NCI-H1417 (cell line): Measurements from ENCODE around the gene HACD3.
A peak's percentile ranks its signal among the peaks of the same experiment; 100 is the strongest.
"Not testable (repeated sequence)": the region's sequence is repeated elsewhere in the genome, so short reads cannot be mapped to it uniquely, and the experiment has no call there.

ENCODE experiments used
- DNase-seq, 3 experiments: peaks; one replicate each; lab custom pipeline; 2025; lab: John Stamatoyannopoulos, UW

The HACD3 gene

DNA sequence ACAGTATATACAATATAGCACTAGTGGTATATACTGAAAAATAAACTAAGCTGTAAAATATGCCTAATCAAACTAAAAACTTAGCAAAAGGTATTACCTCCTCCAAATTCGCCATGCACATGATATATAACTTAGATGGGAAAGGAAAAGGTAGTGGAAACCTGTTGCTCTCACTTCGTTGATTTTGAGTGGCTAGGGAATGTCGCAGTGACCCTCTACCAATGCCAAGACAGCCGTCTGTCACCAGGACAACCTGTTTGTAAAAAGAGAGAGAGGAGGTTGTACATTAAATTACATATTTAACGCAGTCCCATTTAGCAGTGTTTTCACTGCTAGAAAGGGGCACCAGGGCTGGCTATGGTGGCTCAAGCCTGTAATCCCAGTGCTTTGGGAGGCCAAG is 69.4 kb downstream of the HACD3 start:
- no peak for DNase-seq

DNA sequence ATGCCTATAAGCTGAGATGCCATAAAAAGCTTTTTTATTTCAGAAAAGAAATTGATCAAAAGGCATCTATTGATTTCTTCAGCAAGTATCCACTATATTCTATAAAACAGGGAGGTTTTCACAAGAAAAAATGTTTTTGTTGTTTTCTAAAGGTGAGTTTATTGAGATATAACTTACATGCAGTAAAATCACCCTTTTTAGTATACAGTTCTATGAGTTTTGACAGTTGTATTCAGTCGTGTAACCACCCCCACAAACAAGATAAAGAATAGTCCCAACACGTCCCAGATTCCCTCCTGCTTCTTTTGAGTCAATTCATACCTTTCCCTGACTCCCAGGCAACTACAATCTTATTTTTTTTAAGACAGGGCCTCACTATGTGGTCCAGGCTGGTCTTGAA is 72.9 kb downstream of the HACD3 start:
- no peak for DNase-seq

DNA sequence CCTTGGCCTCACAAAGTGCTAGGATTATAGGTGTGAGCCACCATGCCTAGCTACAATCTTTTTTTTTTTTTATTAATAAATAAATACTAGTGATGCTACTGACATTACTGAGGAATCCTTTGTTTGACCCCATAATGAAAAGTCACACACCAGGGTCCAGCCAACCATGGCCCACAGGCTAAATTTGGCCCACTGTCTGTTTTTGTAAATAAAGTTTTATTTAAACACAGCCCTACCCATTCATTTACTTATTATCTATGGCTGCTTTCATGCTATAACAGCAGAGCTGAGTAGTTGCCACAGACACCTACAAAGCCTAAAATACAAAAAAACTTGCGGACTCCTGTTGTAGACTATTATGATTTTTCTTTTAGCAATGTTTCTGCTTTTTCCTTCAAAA is 73.3 kb downstream of the HACD3 start:
- no peak for DNase-seq

DNA sequence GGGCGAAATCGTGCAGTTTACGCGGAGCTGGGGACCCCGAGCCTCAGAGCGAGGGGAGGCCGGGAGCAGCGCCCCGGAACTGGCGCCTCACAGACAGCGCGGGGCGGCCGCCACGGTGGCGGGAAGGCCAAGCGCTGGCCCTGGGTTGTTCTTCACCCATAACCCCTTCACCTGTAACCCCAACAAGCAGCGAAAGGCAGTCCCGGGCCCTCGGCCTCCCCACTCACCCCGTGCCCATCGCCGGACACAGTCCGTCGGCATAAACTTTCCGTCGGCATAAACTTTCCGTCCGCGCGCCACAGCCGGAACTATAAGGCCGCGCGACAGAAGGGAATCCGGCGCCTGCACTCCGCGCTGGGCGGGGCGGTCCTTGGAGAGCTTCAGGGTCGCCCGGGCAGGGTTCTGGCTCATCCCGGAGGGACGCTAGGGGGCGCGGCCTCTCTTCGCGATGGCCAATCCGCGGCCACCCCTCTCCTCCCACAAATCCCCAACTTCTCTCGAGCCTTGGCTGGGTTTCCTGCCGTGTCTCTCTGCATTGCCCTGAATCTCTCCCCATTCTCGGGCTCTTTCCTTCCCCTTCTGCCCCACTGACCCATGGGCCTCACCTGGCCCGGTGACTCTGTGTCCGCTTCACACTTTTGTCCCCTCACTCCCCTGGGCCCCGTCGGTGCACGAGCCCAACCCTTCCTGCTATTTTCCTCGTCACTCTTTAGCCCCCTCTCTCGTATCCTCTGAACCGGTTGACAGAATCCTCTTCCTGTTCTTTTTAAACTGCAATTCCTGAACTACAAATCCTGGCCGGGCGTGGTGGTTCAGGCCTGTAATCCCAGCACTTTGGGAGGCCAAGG is 80.8 kb downstream of the HACD3 start, which contains the start of gene INTS14:
INTS14 (minus strand) TSS at position 261 of the 848 bp plus-strand sequence. CDS start 3,751 bp downstream, outside the sequence.
- DNase-seq: peak; percentile 93 to 99 (median 99)

DNA sequence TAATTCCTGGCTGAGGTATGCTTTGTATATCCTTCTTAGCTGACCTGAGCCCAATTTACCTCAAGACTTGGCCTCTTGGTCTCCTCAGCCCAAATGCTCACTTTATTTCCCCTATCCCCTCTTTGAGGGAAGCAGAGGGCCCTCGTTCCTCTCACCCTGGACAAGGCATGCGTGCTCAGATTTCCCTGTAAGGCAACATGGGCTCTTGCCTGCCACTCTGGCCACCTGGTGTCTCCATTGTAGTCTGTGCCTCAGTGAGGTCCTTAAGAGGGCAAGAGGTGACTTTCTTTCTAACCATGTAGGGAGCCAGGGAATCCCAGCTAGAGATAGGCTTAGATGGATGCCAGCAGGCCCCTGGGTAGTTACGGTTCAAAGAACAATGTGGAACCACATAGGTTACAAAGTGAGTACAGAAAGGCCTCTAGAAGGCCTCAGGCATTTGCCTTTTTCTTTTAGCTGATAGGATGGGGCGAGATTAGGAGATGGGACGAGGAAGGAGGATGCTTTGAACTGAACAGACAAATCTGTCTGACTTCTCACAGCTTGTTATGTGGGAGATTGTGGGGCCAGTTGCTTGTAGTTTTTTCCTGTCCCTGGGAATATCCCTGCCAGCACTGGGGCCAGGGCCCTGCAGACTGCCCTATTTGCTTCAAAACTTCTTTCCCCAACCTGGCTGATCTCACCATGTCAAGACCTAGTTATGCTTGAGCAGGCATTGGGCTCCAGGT is 81.8 kb downstream of the HACD3 start:
- peak in 1 of 3 experiments; percentile 30 for DNase-seq

DNA sequence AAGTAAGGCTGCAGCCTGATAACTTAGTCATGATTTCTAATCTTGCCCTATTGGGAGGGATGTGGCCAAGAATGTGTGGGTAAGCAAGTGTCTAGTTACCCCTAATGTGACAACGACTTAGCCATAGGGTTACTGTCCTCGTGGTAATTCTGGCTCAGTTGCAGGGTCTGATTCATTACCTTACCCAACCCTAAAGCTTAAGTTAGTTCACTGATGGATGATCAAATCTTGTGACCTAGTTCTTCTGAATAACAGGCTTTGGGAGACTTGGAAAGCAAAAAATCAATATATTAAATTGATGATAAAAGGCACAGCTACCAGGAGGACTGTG is 82.3 kb downstream of the HACD3 start:
- DNase-seq: no peak

DNA sequence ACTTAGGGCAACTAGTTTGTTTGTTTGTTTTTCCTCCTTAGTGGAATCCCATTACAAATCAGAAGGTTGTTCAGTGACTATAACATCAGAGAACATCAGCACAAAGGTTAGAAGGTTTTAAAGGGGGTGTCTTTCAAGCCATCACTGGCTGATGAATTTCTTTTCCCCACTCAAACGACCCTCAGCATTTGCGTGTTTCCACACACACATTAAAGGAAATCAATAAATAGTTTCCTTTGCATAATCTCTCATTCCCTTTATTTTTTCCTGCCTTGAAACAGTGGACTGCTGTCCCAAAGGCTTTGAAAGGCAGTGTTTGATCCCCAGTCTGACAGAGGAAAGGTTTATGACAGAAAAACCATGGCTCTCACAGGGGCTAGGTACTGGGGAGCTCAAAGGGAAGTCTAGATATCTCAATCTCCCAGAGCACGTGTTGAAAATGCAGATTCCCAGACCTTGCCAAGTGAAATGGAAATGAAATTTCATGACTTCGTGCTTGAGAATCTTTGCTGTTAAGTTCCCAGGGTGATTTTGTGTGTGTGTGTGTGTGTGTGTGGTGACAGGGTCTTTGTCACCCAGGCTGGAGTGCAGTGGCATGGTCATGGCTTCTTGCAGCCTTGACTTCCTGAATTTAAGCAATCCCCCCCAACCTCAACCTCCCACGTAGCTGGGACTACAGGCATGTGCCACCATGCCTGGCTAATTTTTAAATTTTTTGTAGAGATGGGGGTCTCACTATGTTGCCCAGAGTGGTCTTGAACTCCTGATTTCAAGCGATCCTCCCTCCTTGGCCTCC is 82.9 kb downstream of the HACD3 start:
- DNase-seq: no peak

DNA sequence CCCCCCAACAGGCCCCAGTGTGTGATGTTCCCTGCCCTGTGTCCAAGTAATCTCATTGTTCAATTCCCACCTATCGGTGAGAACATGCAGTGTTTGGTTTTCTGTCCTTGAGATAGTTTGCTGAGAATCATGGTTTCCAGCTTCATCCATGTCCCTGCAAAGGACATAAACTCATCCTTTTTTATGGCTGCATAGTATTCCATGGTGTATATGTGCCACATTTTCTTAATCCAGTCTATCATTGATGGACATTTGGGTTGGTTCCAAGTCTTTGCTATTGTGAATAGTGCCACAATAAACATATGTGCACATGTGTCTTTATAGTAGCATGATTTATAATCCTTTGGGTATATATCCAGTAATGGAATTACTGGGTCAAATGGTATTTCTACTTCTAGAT is 85.6 kb downstream of the HACD3 start:
- not testable (repeated sequence) for DNase-seq

DNA sequence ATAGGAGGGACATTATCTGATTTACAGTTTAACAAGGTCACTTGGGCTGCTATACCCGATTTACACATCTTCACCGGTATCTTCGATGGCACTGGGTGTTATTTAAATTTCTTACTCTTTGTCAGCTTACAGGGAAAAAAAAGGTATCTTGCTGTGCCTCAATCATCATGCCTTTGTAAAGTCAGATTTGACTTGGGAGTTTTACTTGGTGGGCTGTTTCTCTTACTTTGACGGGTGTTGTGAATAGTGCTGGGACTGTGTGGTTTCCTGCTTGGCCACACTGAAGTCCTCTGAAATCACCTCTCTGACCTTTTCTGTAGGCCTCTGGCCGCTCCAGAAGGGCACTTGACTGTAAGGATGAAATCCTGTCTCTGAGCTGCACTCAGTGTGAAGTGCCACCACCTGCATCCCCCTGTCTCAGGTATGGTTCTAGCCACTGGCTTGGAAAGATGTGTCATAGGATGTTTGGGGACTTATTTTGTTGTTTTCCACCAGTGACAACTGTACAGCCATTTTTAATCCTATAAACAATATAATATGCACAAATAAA is 88.4 kb downstream of the HACD3 start:
- no peak for DNase-seq

DNA sequence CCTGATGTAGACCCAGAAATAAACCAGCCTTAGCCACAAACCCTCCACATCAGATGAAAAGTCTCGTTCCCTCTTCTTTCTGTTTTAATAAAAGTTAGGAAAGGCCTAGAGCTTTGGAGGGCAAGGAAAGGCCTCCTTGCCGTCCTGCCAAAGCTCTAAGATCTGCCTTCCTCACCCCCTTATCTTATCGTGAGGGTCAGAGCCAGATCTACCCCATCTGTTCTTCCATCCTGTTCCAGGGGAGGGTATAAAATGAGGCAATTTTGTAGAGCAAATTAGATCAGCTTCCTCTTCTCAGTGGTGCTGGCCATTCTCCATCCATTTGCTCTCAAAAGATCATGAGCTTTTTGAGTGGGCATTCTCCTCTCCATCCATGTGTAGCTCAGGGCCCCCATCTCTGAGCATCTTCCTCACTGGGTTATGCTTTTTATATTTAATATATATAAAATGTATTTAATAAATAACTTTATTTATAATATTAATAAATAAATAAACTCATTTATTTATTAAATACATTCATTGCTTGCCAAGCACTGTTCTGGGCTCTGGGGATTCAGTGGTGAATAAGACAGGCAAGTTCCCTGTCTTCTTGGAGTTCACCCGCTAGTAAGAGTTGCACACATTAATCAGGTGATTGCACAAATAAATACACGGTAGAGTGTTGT is 89.5 kb downstream of the HACD3 start:
- no peak for DNase-seq

DNA sequence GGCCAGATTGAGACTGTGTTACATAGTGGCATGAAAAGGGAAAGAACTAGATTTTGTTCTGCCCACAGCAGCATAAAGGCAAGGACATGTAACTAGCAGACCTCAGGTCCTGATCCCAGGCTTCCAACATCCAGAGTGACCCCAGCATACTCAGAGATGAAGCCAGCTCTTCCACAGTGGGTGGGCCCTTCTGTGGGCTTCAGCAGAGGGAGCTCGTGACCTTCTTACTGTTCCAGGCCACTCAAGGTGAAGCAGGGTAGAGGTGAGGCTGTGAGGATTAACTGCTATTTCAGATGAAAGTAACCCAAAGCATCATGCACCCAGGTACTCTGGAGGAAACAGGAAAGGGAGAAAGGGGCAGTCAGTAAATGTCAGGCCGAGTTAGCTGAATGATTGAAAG is 90.6 kb downstream of the HACD3 start:
- DNase-seq: no peak

DNA sequence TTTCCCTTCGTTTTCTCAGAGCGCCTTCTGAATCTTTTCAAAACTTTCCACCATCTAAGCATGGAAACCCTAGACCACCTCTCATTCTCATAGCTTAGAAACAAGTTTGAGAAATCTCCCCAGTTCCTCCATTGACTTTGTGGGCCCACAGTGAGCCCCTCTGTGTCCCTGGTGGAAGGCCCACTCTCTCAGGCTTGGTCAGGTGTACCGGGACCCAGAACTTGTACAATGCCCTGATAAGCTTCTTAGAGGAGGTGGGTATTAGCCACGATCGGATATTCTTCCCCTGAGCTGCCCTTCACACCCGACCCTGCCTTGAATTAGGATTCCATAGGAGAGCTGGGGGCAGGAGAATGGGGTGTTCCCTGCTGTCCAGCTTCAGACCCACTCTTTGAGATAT is 91.4 kb downstream of the HACD3 start, which contains the start of gene SLC24A1:
SLC24A1 (plus strand) TSS at position 301 of the 400 bp plus-strand sequence. CDS start 2,143 bp downstream, outside the sequence.
- no peak for DNase-seq

DNA sequence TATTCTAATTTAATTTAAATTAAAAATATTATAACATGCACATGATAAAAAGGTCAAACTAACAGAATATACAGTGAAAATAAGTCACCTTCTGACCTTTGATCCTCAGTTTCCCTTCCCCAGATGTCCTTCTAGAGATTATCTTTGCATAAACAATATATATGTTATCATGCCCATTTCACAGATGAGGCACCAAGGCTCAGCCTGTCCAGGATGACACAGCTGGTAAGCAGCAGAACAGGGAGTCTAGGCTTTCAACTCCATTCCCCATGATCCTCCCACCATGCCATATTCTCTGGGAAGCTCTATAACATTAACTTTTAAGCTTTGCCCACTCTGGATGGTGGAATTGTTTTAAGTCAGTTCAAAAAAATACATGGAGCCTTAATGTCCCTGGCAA is 92.8 kb downstream of the HACD3 start:
- no peak for DNase-seq

DNA sequence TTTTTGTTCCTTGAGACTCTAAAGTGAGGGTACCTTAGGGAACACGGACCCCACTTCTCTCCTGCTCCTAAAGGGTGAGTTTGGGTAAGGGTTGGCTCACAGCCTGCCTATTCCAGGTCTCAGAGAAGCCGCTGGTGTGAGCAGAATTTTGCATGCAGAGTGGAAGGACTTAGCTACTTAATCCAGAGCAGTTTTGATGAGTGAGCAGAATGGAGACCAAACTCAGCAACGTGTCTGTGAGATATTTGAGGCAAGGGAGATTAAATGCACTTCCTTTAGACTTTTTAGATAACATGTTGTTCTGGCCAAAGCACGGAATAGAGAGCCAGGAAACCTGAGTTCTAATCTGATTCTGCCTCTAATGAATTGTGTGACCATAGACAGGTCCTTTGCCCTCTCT is 96.6 kb downstream of the HACD3 start:
- no peak for DNase-seq
